GM13977 (cell line): ENCODE results near the gene NPTX1.
"Not testable (repeated sequence)": the region's sequence is repeated elsewhere in the genome, so short reads cannot be mapped to it uniquely, and the experiment has no call there.

Source experiments
- DNase-seq: peaks from one replicate; pipeline ENCODE4 v3.0.0; 2012; ENCODE audit warnings: low spot score
- CTCF ChIP-seq: IDR thresholded peaks from 2 replicates; pipeline ENCODE4 v1.5.1; 2012; ENCODE audit warnings: mild to moderate bottlenecking, control low read depth; ENCODE audit not compliant: insufficient read depth; ENCODE audit errors: extremely low read depth, missing control alignments
- in situ Hi-C: fragments of 300-500 bp; cut with MboI; formaldehyde crosslinking; loops from one replicate; pipeline ENCODE4 v1.12.0; 2022; ENCODE audit warnings: low sequenced_read_pairs, low pct_unique_long_range_greater_than_20kb, mixed read lengths, inconsistent platforms; ENCODE audit not compliant: unreplicated experiment

The NPTX1 gene

GRCh38 chr17:80511222-80512180 lies 35.1 kb upstream of the NPTX1 start:
- DNase-seq = no peak
- in situ Hi-C loops = no loop called here
- TF ChIP-seq CTCF = no peak

- in situ Hi-C loops = no loop called here
- no peak for DNase-seq
- TF ChIP-seq CTCF = no peak
These were observed 34.4 kb upstream of the NPTX1 start for GRCh38 chr17:80510772-80511171.

GRCh38 chr17:80510132-80510531 lies 33.7 kb upstream of the NPTX1 start:
- in situ Hi-C loops = no loop called here
- TF ChIP-seq CTCF = no peak
- no peak for DNase-seq

GRCh38 chr17:80509311-80509710 lies 32.9 kb upstream of the NPTX1 start:
- no peak for DNase-seq
- in situ Hi-C loops = no loop called here
- TF ChIP-seq CTCF = no peak

GRCh38 chr17:80507965-80508364 lies 31.6 kb upstream of the NPTX1 start:
- no peak for TF ChIP-seq CTCF
- no peak for DNase-seq
- in situ Hi-C loops = no loop called here

GRCh38 chr17:80507177-80507576 lies 30.8 kb upstream of the NPTX1 start:
- in situ Hi-C loops, DNase-seq: not testable (repeated sequence)

- in situ Hi-C loops = no loop called here
- no peak for TF ChIP-seq CTCF
- no peak for DNase-seq
These were observed 28.4 kb upstream of the NPTX1 start for GRCh38 chr17:80504686-80505413.
